Measurements from ENCODE around the gene ULBP2.
"Not testable (repeated sequence)": the region's sequence is repeated elsewhere in the genome, so short reads cannot be mapped to it uniquely, and the experiment has no call there.

ULBP2 gene

GRCh38 chr6:149909701-149910470 lies 31.9 kb upstream of the ULBP2 start:
- no peak for DNase-seq

DNA sequence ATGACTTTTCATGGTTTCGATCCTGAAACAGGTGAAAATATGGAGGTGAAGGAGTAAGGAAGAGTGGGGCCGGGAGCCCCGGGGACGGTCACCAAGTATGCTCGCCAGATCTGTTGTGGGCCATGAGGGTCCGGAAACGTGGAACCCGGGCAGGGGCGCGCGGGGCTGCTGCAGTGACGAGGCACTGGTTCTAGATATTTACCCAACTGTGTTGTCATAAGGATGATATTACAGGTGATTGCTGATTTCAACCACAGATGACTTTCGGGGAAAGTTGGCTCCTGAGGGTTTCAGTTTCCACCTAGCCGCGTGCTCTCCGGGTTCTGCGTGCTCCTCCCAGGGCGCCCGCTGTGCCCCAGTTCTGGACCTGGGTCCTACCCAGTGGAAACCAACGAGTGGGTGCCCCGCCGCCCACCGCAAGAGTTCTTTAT lies 31.1 kb upstream of the ULBP2 start:
- no peak for DNase-seq

DNA sequence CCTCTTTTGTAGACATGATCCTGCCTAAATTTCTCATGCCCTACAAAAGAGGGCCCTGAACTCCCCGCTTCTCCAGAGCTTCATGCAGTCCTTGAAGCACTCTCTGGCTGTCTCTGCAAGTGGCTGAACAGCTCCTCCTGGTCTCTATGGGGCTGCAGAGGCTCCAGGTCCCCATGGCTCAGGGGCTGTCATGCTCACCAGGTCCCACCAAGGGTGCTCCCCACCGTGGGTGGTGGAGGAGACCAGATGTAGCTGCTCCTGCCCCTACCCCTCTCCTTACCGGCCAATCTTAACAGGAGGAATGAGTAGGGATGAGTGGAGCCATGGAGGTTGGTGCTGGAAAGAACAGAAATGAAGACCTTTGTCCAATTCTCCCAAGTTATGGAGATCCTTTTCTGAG lies 29.1 kb upstream of the ULBP2 start:
- DNase-seq = not testable (repeated sequence)

DNA sequence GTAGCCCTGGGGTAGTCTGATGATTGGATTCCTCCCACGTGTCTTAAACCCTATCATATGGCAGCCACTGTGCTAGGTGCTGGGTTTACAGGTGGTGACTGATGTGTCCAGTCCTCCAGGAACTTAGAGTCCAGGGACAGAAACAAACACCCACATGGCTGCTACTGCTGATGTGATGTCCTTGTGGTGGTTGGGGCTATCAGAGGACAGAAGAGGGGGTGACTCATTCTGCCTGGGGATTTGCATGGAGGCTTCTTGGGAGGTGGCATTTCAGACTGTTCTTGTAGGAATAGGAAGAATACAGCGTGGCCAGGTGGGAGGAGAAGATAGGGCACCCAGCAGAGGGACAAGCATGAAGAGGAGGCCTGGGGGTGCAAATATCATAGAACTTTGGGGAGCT lies 28.7 kb upstream of the ULBP2 start:
- DNase-seq = no peak

- no peak for DNase-seq
Observed at GRCh38 chr6:149913540-149914240, 28.1 kb upstream of the ULBP2 start.

- no peak for DNase-seq
Observed at GRCh38 chr6:149915970-149916865, 25.6 kb upstream of the ULBP2 start.

DNA sequence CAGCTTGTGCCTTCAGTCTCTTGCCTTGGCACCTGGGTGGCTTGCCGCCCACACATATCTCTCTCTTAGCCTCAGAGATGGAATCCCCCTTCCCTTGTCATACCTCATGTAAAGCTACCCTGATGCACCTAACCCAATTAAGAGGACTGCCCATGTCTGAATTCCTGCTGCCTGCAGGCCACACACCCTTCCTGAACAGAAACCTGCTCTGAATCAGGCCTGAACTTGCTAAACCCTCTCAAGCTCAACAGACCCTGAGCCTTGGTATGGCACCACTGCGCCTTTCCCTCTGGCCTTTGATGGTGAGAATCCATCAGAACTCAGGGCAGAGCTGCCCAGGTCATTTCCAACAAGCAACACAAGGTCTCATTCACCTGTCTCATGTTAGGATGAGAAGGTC lies 24.1 kb upstream of the ULBP2 start:
- DNase-seq = no peak

DNA sequence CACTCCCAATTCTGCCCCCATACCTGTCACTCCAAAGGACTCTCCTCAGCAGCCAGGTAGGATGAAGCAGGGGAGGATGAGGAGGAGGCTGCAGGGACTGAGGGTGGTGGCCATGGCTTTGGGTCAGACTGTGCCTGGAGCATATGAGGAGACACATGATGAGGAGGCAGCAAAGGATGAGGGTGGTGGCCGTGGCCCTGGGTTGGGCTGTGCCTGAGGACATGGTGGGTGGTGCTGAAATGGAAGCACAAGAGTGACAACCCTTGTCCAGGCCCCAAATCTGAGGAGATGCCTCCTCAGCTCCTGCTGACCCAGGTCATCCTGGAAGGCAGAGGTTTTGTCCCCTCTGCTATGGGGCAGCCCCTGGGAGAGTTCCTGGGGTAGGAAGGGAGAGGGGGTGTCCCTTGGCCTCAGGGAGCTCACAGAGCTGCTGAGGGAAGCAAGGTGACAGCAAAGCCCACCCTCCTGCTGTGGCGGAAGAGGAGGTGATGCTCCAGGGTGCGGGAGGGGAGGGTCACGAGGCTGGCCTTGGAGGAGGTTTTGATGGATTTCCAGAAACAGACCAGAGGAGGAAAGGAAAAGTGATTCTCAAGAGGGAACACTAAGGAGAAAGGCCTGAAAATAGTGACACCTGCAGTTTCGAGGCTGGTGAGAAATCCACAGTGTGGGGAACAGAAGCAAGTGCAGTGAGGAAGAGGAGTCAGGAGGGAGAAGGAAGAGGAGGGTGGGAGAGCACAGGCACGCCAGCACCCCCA lies 23.5 kb upstream of the ULBP2 start:
- no peak for DNase-seq

DNA sequence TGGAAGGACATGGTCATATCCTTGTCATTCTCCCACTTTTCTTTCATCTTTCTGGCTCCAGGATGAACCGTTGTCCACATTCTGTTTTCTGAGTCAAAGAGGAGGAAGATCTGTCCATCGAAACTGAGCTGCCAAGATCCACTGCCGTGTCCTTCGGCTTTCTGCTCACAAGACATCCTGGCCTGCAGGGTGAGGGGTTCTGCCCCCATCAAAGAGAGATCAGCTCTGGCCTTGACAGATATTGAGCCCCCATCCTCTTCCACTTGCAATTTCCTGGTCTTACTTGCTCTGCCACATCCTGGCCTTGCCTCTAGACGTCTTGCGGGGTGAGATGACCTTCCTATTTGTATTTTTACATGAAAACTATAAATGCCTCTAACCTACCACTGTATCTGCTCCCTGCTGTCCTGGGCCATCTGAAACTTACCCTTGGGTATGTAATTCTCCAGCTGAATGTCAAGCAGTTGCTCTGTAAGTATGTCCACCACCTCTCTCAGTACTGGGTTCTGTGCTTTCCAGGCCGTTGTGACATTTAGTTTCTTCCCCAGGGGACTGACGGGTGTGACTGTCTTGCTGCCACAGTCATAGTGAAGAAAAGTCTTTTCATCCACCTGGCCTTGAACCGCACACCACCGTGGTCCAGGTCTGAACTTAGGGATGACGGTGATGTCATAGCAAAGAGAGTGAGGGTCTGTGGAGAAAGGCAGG lies 22.5 kb upstream of the ULBP2 start:
- DNase-seq = not testable (repeated sequence)

GRCh38 chr6:149919834-149920225 lies 22.0 kb upstream of the ULBP2 start:
- no peak for DNase-seq

DNA sequence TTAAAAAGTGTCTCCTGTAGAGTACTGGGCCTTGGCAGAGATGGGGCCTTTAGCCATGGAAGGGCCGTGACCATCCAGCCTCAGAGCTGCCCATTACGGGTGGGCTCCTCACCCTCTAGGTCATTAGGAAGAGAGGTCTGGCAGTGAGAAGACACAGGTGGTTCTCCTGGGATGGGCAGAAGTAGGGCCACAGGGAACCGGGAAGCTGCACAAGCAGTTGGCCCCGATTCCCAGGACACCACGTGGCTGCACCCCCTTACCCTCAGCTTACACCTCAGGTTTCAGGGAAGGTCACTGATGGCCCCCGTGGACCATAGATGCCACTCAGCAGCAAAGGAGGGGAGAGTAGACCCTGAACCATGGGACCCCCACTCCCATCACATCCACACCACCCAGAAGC lies 20.5 kb upstream of the ULBP2 start:
- no peak for DNase-seq

DNA sequence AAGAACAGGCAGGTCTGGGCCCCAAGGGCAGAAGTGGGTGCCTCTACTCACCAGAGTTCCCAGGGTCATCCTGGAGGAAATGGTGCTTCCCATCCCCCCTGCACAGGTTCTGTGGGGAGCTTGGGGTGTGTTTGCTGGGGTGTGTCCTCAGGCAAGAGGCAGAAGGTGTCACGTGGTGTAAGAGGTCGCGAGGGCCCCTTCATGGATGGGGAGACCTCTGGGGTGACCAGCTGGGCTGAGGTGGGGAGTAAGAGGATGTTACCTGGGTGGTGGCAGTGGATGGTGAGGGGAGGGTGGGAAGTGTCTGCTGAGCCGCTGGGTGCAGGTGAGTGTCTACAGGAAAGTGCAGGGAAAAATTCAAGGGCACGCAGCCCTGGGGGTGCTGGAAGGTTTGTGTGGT lies 19.7 kb upstream of the ULBP2 start:
- not testable (repeated sequence) for DNase-seq

- peak; percentile 67 for DNase-seq
Observed at GRCh38 chr6:149922642-149923326, 19.0 kb upstream of the ULBP2 start, which contains the start of gene RAET1G. Gene RAET1G (minus strand): TSS chr6:149923121. CDS start chr6:149923010, 111 bp downstream.

DNA sequence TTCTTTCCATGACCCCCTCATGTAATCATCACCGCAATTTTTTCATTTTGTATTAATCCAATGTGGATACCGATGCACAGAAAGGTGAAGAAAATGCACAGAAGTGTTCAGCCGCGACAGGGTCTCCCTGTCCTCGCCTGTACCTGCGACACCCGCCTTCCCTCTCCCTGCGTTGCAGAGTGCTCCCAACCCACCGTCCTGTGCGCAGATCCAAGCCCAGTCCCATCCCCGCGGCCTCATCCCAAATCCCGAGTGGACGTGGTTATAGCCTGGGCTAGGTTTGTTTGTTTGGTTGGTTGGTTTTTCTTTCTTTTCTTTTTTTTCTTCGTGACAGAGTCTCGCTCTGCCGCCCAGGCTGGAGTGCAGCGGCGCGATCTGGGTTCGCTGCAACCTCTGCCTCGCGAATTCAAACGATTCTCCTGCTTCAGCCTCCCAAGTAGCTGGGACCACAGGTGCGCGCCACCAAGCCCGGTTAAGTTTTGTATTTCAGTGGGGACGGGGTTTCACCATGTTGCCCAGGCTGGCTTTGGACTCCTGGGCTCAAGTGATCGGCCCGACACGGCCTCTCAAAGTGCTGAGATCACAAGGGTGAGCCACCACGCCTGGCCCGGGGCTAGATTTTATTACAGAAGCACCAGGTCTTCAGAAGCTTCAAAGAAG lies 18.4 kb upstream of the ULBP2 start:
- DNase-seq = no peak

- DNase-seq = no peak
Observed at GRCh38 chr6:149924206-149924932, 17.4 kb upstream of the ULBP2 start.

- no peak for DNase-seq
Observed at GRCh38 chr6:149924933-149925252, 16.9 kb upstream of the ULBP2 start.

DNA sequence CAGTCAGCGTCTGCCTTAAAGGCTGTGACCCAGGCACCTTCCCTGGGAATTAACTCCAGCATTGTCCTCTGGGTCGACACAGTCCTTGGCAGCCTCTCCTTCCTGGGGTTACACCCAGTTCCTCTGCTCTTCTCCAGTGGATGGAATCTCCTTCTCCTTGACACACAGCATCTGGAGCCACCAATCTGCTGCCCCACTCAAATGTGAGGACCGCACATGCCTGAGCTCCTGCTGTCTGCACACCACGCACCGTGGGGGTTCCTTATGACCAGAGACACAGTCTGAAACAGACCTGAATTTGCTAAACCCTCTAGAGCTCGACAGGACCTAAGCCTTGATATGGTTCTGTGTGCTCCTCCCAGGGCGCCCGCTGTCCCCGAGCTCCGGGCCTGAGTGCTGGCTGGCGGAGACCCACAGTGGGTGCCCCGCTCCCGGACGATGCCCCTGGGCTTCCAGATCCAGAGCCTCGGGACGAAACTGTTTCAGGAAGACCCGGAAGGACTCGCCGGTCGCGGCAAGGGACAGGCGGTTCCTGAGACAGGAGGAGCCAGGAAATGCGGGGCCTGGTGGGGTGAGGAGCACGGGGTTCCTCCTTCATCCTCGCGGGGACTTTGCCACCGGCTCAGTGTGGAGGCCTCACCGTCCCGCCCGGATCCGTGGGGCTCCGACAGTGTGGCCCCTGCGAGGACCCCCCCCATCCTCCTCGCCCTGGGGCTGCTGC lies 16.4 kb upstream of the ULBP2 start:
- DNase-seq = no peak

DNA sequence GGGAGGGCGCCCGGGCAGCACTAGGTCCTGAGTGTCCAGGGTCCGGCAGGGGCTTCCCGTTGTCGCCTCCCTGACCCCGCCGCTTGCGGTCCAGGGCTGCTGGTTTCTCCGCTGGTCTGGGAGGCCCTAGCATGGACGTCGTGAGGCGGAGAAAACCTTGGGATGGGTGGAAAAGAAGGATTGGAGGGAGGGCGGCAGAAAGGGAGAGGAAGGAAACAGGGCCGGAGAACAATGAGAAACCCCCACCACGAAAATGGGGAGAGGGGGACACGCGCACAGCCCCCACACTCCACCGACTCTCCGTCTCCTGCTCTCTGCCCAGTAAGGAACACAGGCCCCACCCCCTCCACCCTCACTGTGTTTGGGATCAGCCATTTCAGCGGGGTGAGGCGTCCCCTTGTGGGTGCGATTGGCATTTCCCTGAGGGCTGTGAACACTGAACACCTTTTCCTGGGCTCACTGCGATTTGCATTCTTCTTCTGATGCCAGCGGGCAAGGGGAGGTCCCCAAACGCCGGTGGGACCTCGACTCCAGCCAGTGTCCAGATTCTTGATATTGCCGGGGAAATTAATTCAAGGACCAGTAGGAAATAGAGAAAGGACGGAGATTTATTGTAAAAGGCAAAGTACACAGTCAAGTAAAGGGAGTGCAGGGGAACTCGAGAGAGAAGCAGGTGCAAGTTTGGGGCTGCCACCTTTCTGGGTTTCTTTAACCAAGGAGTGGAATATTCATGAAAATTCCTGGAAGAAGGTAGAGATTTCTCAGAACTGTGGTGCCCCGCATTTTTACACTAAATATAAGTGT lies 15.6 kb upstream of the ULBP2 start:
- peak; percentile 62 for DNase-seq

DNA sequence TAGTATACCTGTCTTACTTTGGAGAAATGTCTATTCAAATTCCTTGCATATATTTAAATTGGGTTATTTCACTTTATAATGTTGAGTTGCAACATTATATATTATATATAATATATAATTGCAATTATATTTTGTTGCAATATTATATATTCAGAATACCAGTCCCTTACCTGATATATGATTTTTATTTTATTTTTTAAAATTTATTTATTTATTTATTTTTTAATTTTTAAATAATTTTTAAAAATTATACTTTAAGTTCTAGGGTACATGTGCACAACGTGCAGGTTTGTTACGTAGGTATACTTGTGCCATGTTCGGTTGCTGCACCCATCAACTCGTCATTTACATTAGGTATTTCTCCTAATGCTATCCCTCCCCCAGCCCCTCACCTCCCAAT lies 14.8 kb upstream of the ULBP2 start:
- DNase-seq = not testable (repeated sequence)
